T-helper 1 cell (primary cell): ENCODE measurements around the gene FAM98C.

ENCODE experiments used
- DNase-seq, 5 donors: peaks; one replicate each; pipeline ENCODE4 v3.0.0-alpha.2; 2012 to 2020

The FAM98C gene

DNA sequence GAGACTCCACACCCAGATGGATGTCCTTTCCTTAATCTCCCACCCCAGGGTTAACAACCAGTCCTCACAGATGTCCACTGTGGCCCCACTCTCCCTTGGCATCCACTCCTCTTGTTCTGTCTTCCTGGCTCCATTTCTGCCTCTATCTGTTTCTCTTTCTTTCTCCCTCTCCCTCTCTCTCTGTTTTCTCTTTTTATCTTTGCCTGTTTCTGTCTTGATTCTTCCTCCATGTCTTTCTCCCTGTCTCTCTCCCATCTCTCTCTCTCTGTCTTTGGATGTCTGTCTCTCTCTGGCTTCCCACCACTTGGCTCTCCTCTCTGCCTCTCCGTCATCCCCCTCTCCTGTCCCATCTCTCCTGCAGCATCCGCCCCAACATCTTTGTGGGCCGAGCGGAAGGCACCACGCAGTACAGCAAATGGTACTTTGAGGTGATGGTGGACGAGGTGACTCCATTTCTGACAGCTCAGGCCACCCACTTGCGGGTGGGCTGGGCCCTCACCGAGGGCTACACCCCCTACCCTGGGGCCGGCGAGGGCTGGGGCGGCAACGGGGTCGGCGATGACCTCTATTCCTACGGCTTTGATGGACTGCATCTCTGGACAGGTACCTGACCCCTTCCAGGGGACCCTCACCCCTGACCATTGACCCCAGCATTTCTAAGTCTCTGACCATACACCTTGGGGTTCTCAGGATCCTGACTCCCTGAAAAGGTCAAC is 55.0 kb downstream of the FAM98C start:
- DNase-seq: no peak
